H1 (cell line): ENCODE results near the gene TK2. TPM values are rescaled to one million over a fixed set of nuclear protein-coding genes. Genes with fewer than 3 reads are reported as not detected.

Source experiments
- CTCF ChIA-PET: fragments of 300-600 bp; sonication (Branson Sonifier 250); formaldehyde crosslinking; loops from one replicate; lab custom pipeline; 2021; ENCODE audit not compliant: partially characterized antibody; lab: Charles Lee
- POLR2A ChIA-PET: fragments of 300-600 bp; sonication (Branson Sonifier 250); formaldehyde crosslinking; loops from one replicate; lab custom pipeline; 2021; ENCODE audit warnings: inconsistent platforms; ENCODE audit not compliant: partially characterized antibody; lab: Charles Lee
- DNase-seq, 2 experiments: peaks; one replicate each; pipeline versions ENCODE4 v3.0.0 to v3.0.0-alpha.2; 2010 to 2022; ENCODE audit warnings: low spot score in 2 of 2, low read depth in 1 of 2, mixed read lengths in 1 of 2
- FAIRE-seq: peaks from 2 replicates; lab custom pipeline; 2011; peaks lifted over from hg19 to GRCh38; lab: Jason Lieb, UNC
- H2AFZ ChIP-seq: 2 replicates; pipeline ENCODE4 v1.8.1; 2012; ENCODE audit warnings: low read length, inconsistent platforms
- H2AK5ac ChIP-seq: 2 replicates; pipeline ENCODE4 v1.6.1; 2013; ENCODE audit warnings: low read depth, low read length
- H2BK120ac ChIP-seq: replicated peaks from 2 replicates; pipeline ENCODE3; 2013; ENCODE audit warnings: low read depth, low read length, inconsistent platforms
- H2BK12ac ChIP-seq: 2 replicates; pipeline ENCODE4 v1.6.1; 2013; ENCODE audit warnings: low read depth, low read length
- H2BK15ac ChIP-seq: 2 replicates; pipeline ENCODE4 v1.6.1; 2013; ENCODE audit warnings: low read length
- H2BK20ac ChIP-seq: 2 replicates; pipeline ENCODE4 v1.6.1; 2013; ENCODE audit warnings: low read length
- H2BK5ac ChIP-seq: 2 replicates; pipeline ENCODE4 v1.6.1; 2013; ENCODE audit warnings: low read depth, low read length
- H3K14ac ChIP-seq: 2 replicates; pipeline ENCODE4 v1.6.1; 2013; ENCODE audit warnings: inconsistent platforms; ENCODE audit not compliant: insufficient read length
- H3K18ac ChIP-seq: 2 replicates; pipeline ENCODE4 v1.6.1; 2013; ENCODE audit warnings: low read length; ENCODE audit errors: extremely low read depth
- H3K23ac ChIP-seq: 2 replicates; pipeline ENCODE4 v1.6.1; 2013; ENCODE audit warnings: inconsistent platforms; ENCODE audit not compliant: insufficient read length
- H3K23me2 ChIP-seq: 2 replicates; pipeline ENCODE4 v1.6.1; 2013; ENCODE audit warnings: low read depth, low read length
- H3K27ac ChIP-seq: 2 replicates; pipeline ENCODE4 v1.6.1; 2011; ENCODE audit warnings: low read depth, low read length, inconsistent platforms
- H3K27me3 ChIP-seq, 4 experiments: replicated peaks in 1 of 4; 1 replicate in 1 of 4; 2 replicates in 3 of 4; pipeline versions ENCODE4 v1.6.1 to v1.8.1; 2011 to 2013; ENCODE audit warnings: low read length in 3 of 4, mild to moderate bottlenecking in 3 of 4, inconsistent platforms in 2 of 4, mixed read lengths in 2 of 4, moderate library complexity in 1 of 4; ENCODE audit not compliant: control insufficient read depth in 3 of 4, insufficient read depth in 3 of 4; ENCODE audit errors: extremely low read depth in 1 of 4
- H3K36me3 ChIP-seq, 4 experiments: 2 replicates each; pipeline versions ENCODE4 v1.6.1 to v1.8.1; 2011 to 2013; ENCODE audit warnings: mild to moderate bottlenecking in 4 of 4, low read length in 3 of 4, moderate library complexity in 2 of 4, control low read depth in 1 of 4, inconsistent platforms in 1 of 4; ENCODE audit not compliant: insufficient read depth in 4 of 4, control insufficient read depth in 2 of 4
- H3K4ac ChIP-seq: replicated peaks from 2 replicates; pipeline ENCODE3; 2013; ENCODE audit warnings: low read length, low read depth, mixed read lengths, inconsistent platforms; ENCODE audit not compliant: insufficient read length
- H3K4me1 ChIP-seq, 4 experiments: replicated peaks in 1 of 4; 1 replicate in 1 of 4; 2 replicates in 3 of 4; pipeline versions ENCODE4 v1.6.1 to v1.8.1; 2011 to 2013; ENCODE audit warnings: low read length in 3 of 4, inconsistent platforms in 2 of 4, mixed read lengths in 1 of 4; ENCODE audit not compliant: insufficient read depth in 4 of 4, control insufficient read depth in 3 of 4
- H3K4me2 ChIP-seq, 2 experiments: 2 replicates each; pipeline versions ENCODE4 v1.6.1 to v1.8.1; 2011 to 2013; ENCODE audit warnings: low read depth in 2 of 2, low read length in 2 of 2, control low read depth in 1 of 2, inconsistent platforms in 1 of 2, mild to moderate bottlenecking in 1 of 2; ENCODE audit not compliant: insufficient read depth in 1 of 2
- H3K4me3 ChIP-seq, 4 experiments: fragments of 200-600, 300-600 bp in 1 of 4; sonication (generic), shearing (Covaris generic), sonication (Bioruptor Twin) in 1 of 4; 2 replicates each; pipeline versions ENCODE4 v1.5.1 to v1.8.1; 2011 to 2016; ENCODE audit warnings: low read length in 4 of 4, low read depth in 3 of 4, control low read depth in 2 of 4, inconsistent platforms in 2 of 4, mild to moderate bottlenecking in 2 of 4, mixed read lengths in 1 of 4, moderate library complexity in 1 of 4; ENCODE audit not compliant: insufficient read depth in 2 of 4; ENCODE audit errors: extremely low read depth in 1 of 4
- H3K56ac ChIP-seq: replicated peaks from 2 replicates; pipeline ENCODE3; 2013; ENCODE audit warnings: low read depth, mild to moderate bottlenecking, mixed read lengths, low read length, inconsistent platforms; ENCODE audit not compliant: insufficient read length
- H3K79me1 ChIP-seq: 2 replicates; pipeline ENCODE4 v1.6.1; 2013; ENCODE audit warnings: low read depth, low read length, control low read depth
- H3K79me2 ChIP-seq, 2 experiments: 2 replicates each; pipeline versions ENCODE4 v1.6.1 to v1.8.1; 2012 to 2013; ENCODE audit warnings: low read length in 2 of 2, mild to moderate bottlenecking in 2 of 2, inconsistent platforms in 1 of 2; ENCODE audit not compliant: insufficient read depth in 2 of 2, control insufficient read depth in 1 of 2
- H3K9ac ChIP-seq, 4 experiments: replicated peaks in 1 of 4; 1 replicate in 1 of 4; 2 replicates in 3 of 4; pipeline versions ENCODE4 v1.6.1 to v1.8.1; 2011 to 2013; ENCODE audit warnings: low read depth in 3 of 4, low read length in 3 of 4, control low read depth in 2 of 4, mild to moderate bottlenecking in 2 of 4, moderate library complexity in 2 of 4, inconsistent platforms in 1 of 4; ENCODE audit errors: extremely low read depth in 1 of 4
- H3K9me3 ChIP-seq, 2 experiments: 2 replicates each; pipeline versions ENCODE4 v1.6.1 to v1.8.1; 2012 to 2013; ENCODE audit warnings: mild to moderate bottlenecking in 2 of 2, moderate library complexity in 2 of 2, control low read depth in 1 of 2, inconsistent platforms in 1 of 2, low read depth in 1 of 2, low read length in 1 of 2, mixed read lengths in 1 of 2; ENCODE audit not compliant: insufficient read depth in 2 of 2
- H4K20me1 ChIP-seq, 2 experiments: replicated peaks in 1 of 2; 2 replicates each; pipeline versions ENCODE3 to v1.8.1; 2011 to 2013; ENCODE audit warnings: inconsistent platforms in 2 of 2, low read length in 2 of 2, mild to moderate bottlenecking in 1 of 2; ENCODE audit not compliant: insufficient read depth in 2 of 2, control insufficient read depth in 1 of 2
- H4K5ac ChIP-seq: 2 replicates; pipeline ENCODE4 v1.6.1; 2013; ENCODE audit warnings: low read length, low read depth, mixed read lengths, inconsistent platforms; ENCODE audit not compliant: insufficient read length
- H4K8ac ChIP-seq: 2 replicates; pipeline ENCODE4 v1.8.0; 2013; ENCODE audit warnings: mild to moderate bottlenecking, moderate library complexity, low read length, inconsistent platforms; ENCODE audit not compliant: insufficient read depth; ENCODE audit errors: extremely low read depth
- H4K91ac ChIP-seq: replicated peaks from 2 replicates; pipeline ENCODE3; 2013; ENCODE audit warnings: low read length, mixed read lengths, inconsistent platforms; ENCODE audit not compliant: insufficient read length
- CTBP2 ChIP-seq: IDR thresholded peaks from 2 replicates; pipeline ENCODE4 v1.7.0; 2011; ENCODE audit warnings: borderline replicate concordance, mild to moderate bottlenecking, moderate library complexity, mixed read lengths, low read length; ENCODE audit not compliant: insufficient read depth, insufficient read length
- EP300 ChIP-seq, 2 experiments: IDR thresholded peaks; 1 replicate in 1 of 2; 2 replicates in 1 of 2; pipeline ENCODE4 v1.6.1; 2011 to 2012; ENCODE audit warnings: low read depth in 2 of 2, low read length in 2 of 2, mild to moderate bottlenecking in 2 of 2, borderline replicate concordance in 1 of 2, inconsistent platforms in 1 of 2, moderate library complexity in 1 of 2
- FOSL1 ChIP-seq: IDR thresholded peaks from 2 replicates; pipeline ENCODE4 v1.6.1; 2011; ENCODE audit warnings: mild to moderate bottlenecking, low read depth, low read length, moderate library complexity; ENCODE audit not compliant: insufficient read depth
- SIRT6 ChIP-seq: IDR thresholded peaks from one replicate; pipeline ENCODE4 v1.7.1; 2012; ENCODE audit warnings: low read length, inconsistent platforms
- WGBS, 2 experiments: shearing (Covaris generic) in 1 of 2; methylation state at CpG; one replicate each; pipeline versions ENCODE4 v1.1.6 to v1.1.7; 2013 to 2015; ENCODE audit warnings: low lambda C conversion rate in 2 of 2, mixed read lengths in 2 of 2, inconsistent platforms in 1 of 2, low coverage in 1 of 2, missing lambda C conversion rate in 1 of 2; ENCODE audit not compliant: insufficient replicate concordance in 2 of 2, insufficient coverage in 1 of 2, insufficient read length in 1 of 2; ENCODE audit errors: extremely low coverage in 1 of 2, missing lambda C conversion rate in 1 of 2; 5-methylcytosine and 5-hydroxymethylcytosine counted together
- polyA plus RNA-seq, 7 experiments: library from polyadenylated mRNA; depleted of rRNA in 3 of 7; stranded (reverse) in 5 of 7; unstranded in 2 of 7; fragments of >200 nt in 5 of 7; fragments of 200-250 nt in 2 of 7; gene quantifications; 1 replicate in 5 of 7; 2 replicates in 1 of 7; 4 replicates in 1 of 7; pipeline versions ENCODE4 v1.2.1 to v1.2.3, GENCODE V29; 2011 to 2013; ENCODE audit warnings: missing spikeins in 2 of 7, mixed read lengths in 2 of 7
- total RNA-seq: library from RNA; stranded (reverse); fragmentation: NEBNext Ultra II Directional; extraction: Animal tissue kit (Norgen Biotek cat#: 25700); gene quantifications from 2 replicates; pipeline ENCODE4 v1.2.1, GENCODE V29; 2021

Gene TK2
- total and polyA plus RNA-seq, 2 of the 8 experiments (the other 6 are each of a cell fraction or from before 2014, with no cell fraction given) = 2.7 to 3.6 TPM

DNA sequence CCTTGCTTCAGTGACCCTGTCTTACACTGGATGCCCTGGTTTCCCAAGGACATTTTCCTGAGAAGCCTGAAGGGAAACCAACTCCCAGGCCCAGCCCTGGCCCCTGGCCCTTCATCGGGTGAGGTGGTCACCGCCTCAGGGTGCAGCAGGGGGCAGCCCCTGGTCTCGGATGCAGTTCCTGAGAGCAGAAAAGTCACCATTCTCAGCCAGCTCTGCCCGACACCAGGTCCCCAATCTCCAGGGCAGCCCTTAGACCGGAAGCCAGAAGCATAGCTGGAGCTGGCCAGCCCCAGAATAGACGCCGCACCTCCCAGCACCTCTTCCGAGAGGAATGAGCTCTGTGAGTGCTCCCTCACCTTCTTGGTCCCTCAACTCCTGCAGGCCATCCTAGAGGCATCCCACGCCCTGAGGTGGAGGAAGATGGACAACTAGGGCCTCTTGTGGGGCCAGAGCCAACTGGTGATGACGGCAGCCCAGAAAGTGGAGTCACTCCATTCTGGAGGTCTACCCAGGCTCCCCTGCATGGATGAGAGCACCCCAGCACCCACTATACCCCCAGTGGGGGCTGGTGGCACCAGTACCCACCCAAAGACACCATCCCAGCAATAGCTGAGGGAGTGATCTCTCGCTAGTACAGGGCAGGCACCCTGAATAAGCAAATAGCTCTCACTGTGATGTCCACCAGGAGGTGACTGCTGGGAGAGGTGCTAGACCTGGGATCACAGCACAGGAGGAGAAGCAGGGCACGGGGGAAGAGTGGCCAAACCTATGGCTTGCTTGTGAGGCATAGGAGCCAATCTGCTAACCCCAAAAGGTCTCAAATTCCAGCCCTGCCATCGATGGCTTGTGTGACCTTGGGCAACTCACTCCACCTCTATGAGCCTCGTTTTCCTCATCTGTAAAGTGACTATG is 56.2 kb downstream of the TK2 start:
- Histone ChIP-seq H3K18ac (no peak overlapping the region), H2AFZ (no peak overlapping the region), H4K91ac (no peak overlapping the region), H3K27me3 (no peaks in the 10 kb centered on the region; a peak in 1 of 7 replicates), H3K4ac (no peak overlapping the region), H3K4me3 (no peak overlapping the region), H2BK12ac (no peak overlapping the region), H3K9ac (no peak overlapping the region), H4K8ac (0 out of 2 replicates have a peak overlapping the region, but pooled peaks have one; percentile 5), H3K79me2 (no peaks in the 10 kb centered on the region), H3K36me3 (no peaks in the 10 kb centered on the region), H4K5ac (no peak overlapping the region), H3K27ac (no peak overlapping the region), H3K23me2 (peaks cover 3% of the 10 kb centered on the region; the same call in 1 of the 2 replicates), H3K56ac (no peak overlapping the region), H3K4me1 (no peaks in the 10 kb centered on the region), H3K23ac (no peak overlapping the region), H4K20me1 (no peaks in the 10 kb centered on the region), H2AK5ac (no peak overlapping the region), H2BK15ac (no peak overlapping the region), H2BK5ac (no peak overlapping the region), H2BK120ac (no peak overlapping the region), H3K4me2 (no peak overlapping the region), H3K79me1 (no peaks in the 10 kb centered on the region), H3K14ac (no peak overlapping the region), H3K9me3 (peaks cover 0 to 11% of the 10 kb centered on the region in 2 experiments; a peak in 1 of 4 replicates), H2BK20ac (no peak overlapping the region)
- FAIRE-seq (no peak), DNase-seq (no peak)
- ChIA-PET CTCF (interaction anchor here (0.7 to 1.4 kb wide), 2 partner anchors 9 to 34 kb away, joined by 3 to 5 read pairs; no protein-coding TSS in a partner anchor), POLR2A (interaction anchor here (1.1 kb wide), 1 partner anchor 11 kb away, joined by 3 read pairs; no protein-coding TSS in a partner anchor)
- 87% methylated on average over 14 of the region's 14 CpGs; no CpG with 5 or more reads in 1 of the 2 experiments for WGBS, 2 experiments
- TF ChIP-seq SIRT6 (no peak), CTBP2 (no peak), FOSL1 (no peak), EP300 (IDR thresholded peaks at IDR 0.05; ENCODE audit: borderline replicate concordance in 1 of 2, low read depth in 2 of 2, low read length in 2 of 2) (no peak)
